ENCODE results near the gene PCDHA7.
"Not testable (repeated sequence)": the region's sequence is repeated elsewhere in the genome, so short reads cannot be mapped to it uniquely, and the experiment has no call there.

Gene PCDHA7

GRCh38 chr5:140822281-140822629 is 11.8 kb upstream of the PCDHA7 start:
- no peak for DNase-seq (ENCODE audit: low spot score)

DNA sequence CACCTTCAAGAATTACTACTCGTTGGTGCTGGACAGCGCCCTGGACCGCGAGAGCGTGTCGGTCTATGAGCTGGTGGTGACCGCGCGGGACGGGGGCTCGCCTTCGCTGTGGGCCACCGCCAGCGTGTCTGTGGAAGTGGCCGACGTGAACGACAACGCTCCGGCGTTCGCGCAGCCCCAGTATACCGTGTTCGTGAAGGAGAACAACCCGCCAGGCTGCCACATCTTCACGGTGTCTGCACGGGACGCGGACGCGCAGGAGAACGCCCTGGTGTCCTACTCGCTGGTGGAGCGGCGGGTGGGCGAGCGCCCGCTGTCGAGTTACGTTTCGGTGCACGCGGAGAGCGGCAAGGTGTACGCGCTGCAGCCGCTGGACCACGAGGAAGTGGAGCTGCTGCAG is 11.1 kb upstream of the PCDHA7 start:
- not testable (repeated sequence) for DNase-seq (ENCODE audit: low spot score)

- DNase-seq (ENCODE audit: low spot score) = no peak
Measured at GRCh38 chr5:140823475-140823874, 10.6 kb upstream of the PCDHA7 start.

DNA sequence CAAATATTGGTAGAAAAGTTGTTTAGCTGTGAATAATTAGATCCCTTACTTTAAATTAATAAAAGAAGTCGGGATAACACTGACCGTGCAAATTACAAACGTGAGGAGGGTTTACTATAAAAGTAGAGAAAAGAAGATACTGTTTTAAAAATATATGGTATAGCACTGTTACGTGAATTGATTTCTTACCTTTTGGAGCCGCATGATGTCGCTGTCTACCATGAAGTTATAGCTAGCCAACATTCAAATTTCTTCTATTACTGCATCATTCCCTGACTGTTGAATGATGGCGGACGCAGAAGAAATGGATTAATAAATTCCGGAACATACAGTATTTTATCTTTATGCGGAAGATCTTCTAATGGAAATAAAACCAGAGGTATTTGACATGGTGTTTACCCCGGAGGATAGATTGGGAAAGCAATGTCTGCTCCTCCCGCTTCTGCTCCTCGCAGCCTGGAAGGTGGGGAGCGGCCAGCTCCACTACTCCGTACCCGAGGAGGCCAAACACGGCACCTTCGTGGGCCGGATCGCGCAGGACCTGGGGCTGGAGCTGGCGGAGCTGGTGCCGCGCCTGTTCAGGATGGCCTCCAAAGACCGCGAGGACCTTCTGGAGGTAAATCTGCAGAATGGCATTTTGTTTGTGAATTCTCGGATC is 6.2 kb upstream of the PCDHA7 start, which contains the start of gene PCDHA6:
PCDHA6 (plus strand) TSS at position 257 of the 658 bp plus-strand sequence; CDS start at position 389, 132 bp downstream.
- no peak for DNase-seq (ENCODE audit: low spot score)

- DNase-seq (ENCODE audit: low spot score) = no peak
Measured at GRCh38 chr5:140828362-140828737, 5.7 kb upstream of the PCDHA7 start.

GRCh38 chr5:140829511-140830501 is 4.3 kb upstream of the PCDHA7 start:
- DNase-seq (ENCODE audit: low spot score) = not testable (repeated sequence)

DNA sequence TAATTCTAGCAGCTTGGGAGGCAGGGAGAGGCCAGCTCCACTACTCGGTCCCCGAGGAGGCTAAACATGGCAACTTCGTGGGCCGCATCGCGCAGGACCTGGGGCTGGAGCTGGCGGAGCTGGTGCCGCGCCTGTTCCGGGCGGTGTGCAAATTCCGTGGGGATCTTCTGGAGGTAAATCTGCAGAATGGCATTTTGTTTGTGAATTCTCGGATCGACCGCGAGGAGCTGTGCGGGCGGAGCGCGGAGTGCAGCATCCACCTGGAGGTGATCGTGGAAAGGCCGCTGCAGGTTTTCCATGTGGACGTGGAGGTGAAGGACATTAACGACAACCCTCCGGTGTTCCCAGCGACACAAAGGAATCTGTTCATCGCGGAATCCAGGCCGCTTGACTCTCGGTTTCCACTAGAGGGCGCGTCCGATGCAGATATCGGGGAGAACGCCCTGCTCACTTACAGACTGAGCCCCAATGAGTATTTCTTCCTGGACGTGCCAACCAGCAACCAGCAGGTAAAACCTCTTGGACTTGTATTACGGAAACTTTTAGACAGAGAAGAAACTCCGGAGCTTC is 455 bp downstream of the PCDHA7 start:
- not testable (repeated sequence) for DNase-seq (ENCODE audit: low spot score)

DNA sequence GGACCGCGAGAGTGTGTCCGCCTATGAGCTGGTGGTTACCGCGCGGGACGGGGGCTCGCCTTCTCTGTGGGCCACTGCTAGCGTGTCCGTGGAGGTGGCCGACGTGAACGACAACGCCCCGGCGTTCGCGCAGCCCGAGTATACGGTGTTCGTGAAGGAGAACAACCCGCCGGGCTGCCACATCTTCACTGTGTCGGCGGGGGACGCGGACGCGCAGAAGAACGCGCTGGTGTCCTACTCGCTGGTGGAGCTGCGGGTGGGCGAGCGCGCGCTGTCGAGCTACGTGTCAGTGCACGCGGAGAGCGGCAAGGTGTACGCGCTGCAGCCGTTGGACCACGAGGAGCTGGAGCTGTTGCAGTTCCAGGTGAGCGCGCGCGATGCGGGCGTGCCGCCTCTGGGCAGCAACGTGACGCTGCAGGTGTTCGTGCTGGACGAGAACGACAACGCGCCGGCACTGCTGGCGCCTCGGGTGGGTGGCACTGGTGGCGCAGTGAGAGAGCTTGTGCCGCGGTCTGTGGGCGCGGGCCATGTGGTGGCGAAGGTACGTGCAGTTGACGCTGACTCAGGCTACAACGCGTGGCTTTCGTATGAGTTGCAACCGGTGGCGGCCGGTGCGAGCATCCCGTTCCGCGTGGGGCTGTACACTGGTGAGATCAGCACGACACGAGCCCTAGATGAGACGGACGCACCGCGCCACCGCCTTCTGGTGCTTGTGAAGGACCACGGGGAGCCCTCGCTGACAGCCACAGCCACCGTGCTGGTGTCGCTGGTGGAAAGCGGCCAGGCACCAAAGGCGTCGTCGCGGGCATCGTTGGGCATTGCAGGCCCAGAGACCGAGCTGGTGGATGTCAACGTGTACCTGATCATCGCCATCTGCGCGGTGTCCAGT is 1.8 kb downstream of the PCDHA7 start:
- no peak for DNase-seq (ENCODE audit: low spot score)

- DNase-seq (ENCODE audit: low spot score) = no peak
Measured at GRCh38 chr5:140840978-140841962, 7.2 kb downstream of the PCDHA7 start, which contains the start of gene PCDHA8. PCDHA8 (plus strand) TSS chr5:140841187; CDS start chr5:140841322, 135 bp downstream.

- DNase-seq (ENCODE audit: low spot score) = no peak
Measured at GRCh38 chr5:140842798-140843733, 9.0 kb downstream of the PCDHA7 start.

GRCh38 chr5:140848139-140849102 is 14.4 kb downstream of the PCDHA7 start, which contains the start of gene PCDHA9:
PCDHA9 (plus strand) TSS chr5:140848382; CDS start chr5:140848496, 114 bp downstream.
- DNase-seq (ENCODE audit: low spot score) = not testable (repeated sequence)

DNA sequence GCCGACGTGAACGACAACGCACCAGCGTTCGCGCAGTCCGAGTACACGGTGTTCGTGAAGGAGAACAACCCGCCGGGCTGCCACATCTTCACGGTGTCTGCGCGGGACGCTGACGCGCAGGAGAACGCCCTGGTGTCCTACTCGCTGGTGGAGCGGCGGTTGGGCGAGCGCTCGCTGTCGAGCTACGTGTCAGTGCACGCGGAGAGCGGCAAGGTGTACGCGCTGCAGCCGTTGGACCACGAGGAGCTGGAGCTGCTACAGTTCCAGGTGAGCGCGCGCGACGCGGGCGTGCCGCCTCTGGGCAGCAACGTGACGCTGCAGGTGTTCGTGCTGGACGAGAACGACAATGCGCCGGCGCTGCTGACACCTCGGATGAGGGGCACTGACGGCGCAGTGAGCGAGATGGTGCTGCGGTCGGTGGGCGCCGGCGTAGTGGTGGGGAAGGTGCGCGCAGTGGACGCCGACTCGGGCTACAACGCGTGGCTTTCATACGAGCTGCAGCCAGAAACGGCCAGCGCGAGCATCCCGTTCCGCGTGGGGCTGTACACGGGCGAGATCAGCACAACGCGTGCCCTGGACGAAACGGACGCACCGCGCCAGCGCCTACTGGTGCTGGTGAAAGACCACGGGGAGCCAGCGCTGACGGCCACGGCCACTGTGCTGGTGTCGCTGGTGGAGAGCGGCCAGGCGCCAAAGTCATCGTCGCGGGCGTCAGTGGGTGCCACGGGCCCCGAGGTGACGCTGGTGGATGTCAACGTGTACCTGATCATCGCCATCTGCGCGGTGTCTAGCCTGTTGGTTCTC is 16.0 kb downstream of the PCDHA7 start:
- DNase-seq (ENCODE audit: low spot score) = not testable (repeated sequence)

GRCh38 chr5:140855772-140856674 is 22.0 kb downstream of the PCDHA7 start, which contains the start of gene PCDHA10:
PCDHA10 (plus strand) TSS chr5:140855897; CDS start chr5:140856049, 152 bp downstream.
- no peak for DNase-seq (ENCODE audit: low spot score)

GRCh38 chr5:140857177-140857986 is 23.3 kb downstream of the PCDHA7 start:
- DNase-seq (ENCODE audit: low spot score) = no peak

DNA sequence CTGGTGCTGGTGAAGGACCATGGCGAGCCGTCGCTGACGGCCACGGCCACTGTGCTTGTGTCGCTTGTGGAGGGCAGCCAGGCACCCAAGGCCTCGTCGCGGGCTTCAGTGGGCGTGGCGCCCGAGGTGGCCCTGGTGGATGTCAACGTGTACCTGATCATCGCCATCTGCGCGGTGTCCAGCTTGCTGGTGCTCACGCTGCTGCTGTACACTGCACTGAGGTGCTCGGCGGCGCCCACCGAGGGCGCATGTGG is 23.8 kb downstream of the PCDHA7 start:
- DNase-seq (ENCODE audit: low spot score) = no peak
